PC-9 (cell line): Measurements from ENCODE around the gene NUDT22. TPM values are rescaled to one million over a fixed set of nuclear protein-coding genes. Genes with fewer than 3 reads are reported as not detected.

Experiments
- BruUV-seq: library from RNA; stranded (reverse); fragments of 400-500 nt; replicated peaks from 2 replicates; lab custom pipeline; 2021; lab: Mats Ljungman, UMichigan
- CTCF ChIA-PET: fragments of 300-600 bp; sonication (Branson Sonifier 250); formaldehyde crosslinking; loops from one replicate; lab custom pipeline; 2022; ENCODE audit warnings: antibody characterized with exemption; lab: Charles Lee
- POLR2A ChIA-PET: fragments of 300-600 bp; sonication (Branson Sonifier 250); formaldehyde crosslinking; loops from one replicate; lab custom pipeline; 2022; ENCODE audit warnings: antibody characterized with exemption; ENCODE audit not compliant: unreplicated experiment; lab: Charles Lee
- DNase-seq, 2 experiments: peaks; one replicate each; pipeline versions ENCODE4 v3.0.0 to v3.0.0-alpha.2; 2015 to 2022; ENCODE audit warnings: mixed read lengths in 1 of 2
- H2AFZ ChIP-seq: fragments of 200-600 bp; sonication (generic); 2 replicates; pipeline ENCODE4 v1.8.1; 2017; ENCODE audit warnings: antibody characterized with exemption
- H3F3A ChIP-seq: fragments of 200-600 bp; sonication (generic); 2 replicates; pipeline ENCODE4 v1.8.1; 2017; ENCODE audit warnings: antibody characterized with exemption, mild to moderate bottlenecking, low read depth; ENCODE audit not compliant: insufficient read depth
- H3K27ac ChIP-seq: fragments of 200-600 bp; sonication (generic); 2 replicates; pipeline ENCODE4 v1.6.1; 2016; ENCODE audit warnings: mixed run types
- H3K27me3 ChIP-seq: fragments of 200-600 bp; sonication (generic); 2 replicates; pipeline ENCODE4 v1.6.1; 2016; ENCODE audit warnings: low read depth, mixed run types; ENCODE audit not compliant: insufficient read depth
- H3K36me3 ChIP-seq: fragments of 200-600 bp; sonication (generic); 2 replicates; pipeline ENCODE4 v1.6.1; 2016; ENCODE audit warnings: low read depth, mixed run types
- H3K4me1 ChIP-seq: fragments of 200-600 bp; sonication (generic); replicated peaks from 2 replicates; pipeline ENCODE4 v1.6.1; 2016; ENCODE audit warnings: mixed run types; ENCODE audit not compliant: insufficient read depth
- H3K4me2 ChIP-seq: fragments of 200-600 bp; sonication (generic); 2 replicates; pipeline ENCODE4 v1.6.1; 2017; ENCODE audit warnings: mixed run types
- H3K4me3 ChIP-seq: fragments of 200-600 bp; sonication (generic); 2 replicates; pipeline ENCODE4 v1.6.1; 2016; ENCODE audit warnings: mixed run types
- H3K79me2 ChIP-seq: fragments of 200-600 bp; sonication (generic); 2 replicates; pipeline ENCODE4 v1.6.1; 2017; ENCODE audit warnings: low read depth, mixed run types
- H3K9me2 ChIP-seq: fragments of 200-600 bp; sonication (generic); 2 replicates; pipeline ENCODE4 v1.8.1; 2017; ENCODE audit warnings: mild to moderate bottlenecking; ENCODE audit not compliant: insufficient read depth
- H3K9me3 ChIP-seq: fragments of 200-600 bp; sonication (generic); 2 replicates; pipeline ENCODE4 v1.8.1; 2016; ENCODE audit warnings: low read depth; ENCODE audit not compliant: insufficient read depth
- H4K20me1 ChIP-seq: fragments of 200-600 bp; sonication (generic); 2 replicates; pipeline ENCODE4 v1.8.1; 2017; ENCODE audit not compliant: insufficient read depth
- CTCF ChIP-seq: fragments of 200-600 bp; sonication (generic); conservative IDR thresholded peaks from 2 replicates; pipeline ENCODE4 v1.6.1; 2017; ENCODE audit warnings: mixed run types, antibody characterized with exemption, mild to moderate bottlenecking, moderate library complexity
- EZH2 ChIP-seq: fragments of 200-600 bp; sonication (generic); IDR thresholded peaks from 2 replicates; pipeline ENCODE4 v1.8.0; 2017; ENCODE audit warnings: antibody characterized with exemption, low read depth
- intact Hi-C: fragments of 100-400 bp; cut with micrococcal nuclease; formaldehyde crosslinking; loops from one replicate; pipeline ENCODE4 v1.10.0; 2022; ENCODE audit not compliant: unreplicated experiment
- total RNA-seq: library from RNA; stranded (reverse); gene quantifications from 2 replicates; pipeline ENCODE4 v1.2.3, GENCODE V29; 2021

NUDT22 gene
- total RNA-seq, 1 experiment from 2014 or later = 87.4 TPM

DNA sequence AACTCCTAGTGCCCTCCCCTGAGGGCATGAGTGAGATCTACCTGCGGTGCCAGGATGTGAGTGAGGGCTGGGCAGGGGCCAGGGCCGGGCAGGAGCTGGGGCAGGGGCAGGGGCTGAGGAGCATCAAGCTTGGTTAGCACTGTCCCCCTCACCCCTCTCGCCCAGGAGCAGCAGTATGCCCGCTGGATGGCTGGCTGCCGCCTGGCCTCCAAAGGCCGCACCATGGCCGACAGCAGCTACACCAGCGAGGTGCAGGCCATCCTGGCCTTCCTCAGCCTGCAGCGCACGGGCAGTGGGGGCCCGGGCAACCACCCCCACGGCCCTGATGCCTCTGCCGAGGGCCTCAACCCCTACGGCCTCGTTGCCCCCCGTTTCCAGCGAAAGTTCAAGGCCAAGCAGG, 5.8 kb upstream of the NUDT22 start:
- intact Hi-C loops = no loop called here
- no peaks in the 10 kb centered on the region; the same call in 1 of the 2 replicates for H4K20me1 ChIP-seq
- CTCF ChIA-PET = no interaction called here

DNA sequence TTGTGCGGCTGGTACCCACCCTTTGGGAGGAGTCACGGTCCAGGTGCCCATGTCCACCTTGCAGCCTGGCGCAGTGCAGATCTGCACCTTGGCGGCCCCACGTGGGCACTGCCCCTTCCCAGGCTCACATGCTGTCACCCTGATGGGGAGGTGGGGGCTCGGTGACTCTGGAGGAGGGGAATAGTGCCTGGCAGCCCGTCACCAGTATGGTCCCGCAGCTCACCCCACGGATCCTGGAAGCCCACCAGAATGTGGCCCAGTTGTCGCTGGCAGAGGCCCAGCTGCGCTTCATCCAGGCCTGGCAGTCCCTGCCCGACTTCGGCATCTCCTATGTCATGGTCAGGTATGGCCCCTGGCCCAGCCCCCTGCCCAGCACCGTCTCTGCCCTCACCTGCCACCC, 5.3 kb upstream of the NUDT22 start:
- H2AFZ ChIP-seq = no peak overlapping the region
- H3K36me3 ChIP-seq = no peaks in the 10 kb centered on the region
- H3K4me3 ChIP-seq = no peak overlapping the region
- no peaks in the 10 kb centered on the region for H3K9me2 ChIP-seq
- H4K20me1 ChIP-seq = no peaks in the 10 kb centered on the region; the same call in 1 of the 2 replicates
- no peak for DNase-seq
- peaks cover 12% of the 10 kb centered on the region for H3K79me2 ChIP-seq
- intact Hi-C loops = no loop called here
- TF ChIP-seq EZH2 = no peak
- TF ChIP-seq CTCF = no peak
- ChIA-PET POLR2A (interaction anchor here (0.8 kb wide), 1 partner anchor 15 kb away, joined by 5 read pairs; no protein-coding TSS in a partner anchor), CTCF (no interaction called here)
- H3K9me3 ChIP-seq = no peaks in the 10 kb centered on the region
- peaks cover 8% of the 10 kb centered on the region for H3K4me1 ChIP-seq
- H3F3A ChIP-seq = peaks cover 26% of the 10 kb centered on the region
- no TSS peak for BruUV-seq
- H3K27ac ChIP-seq = no peak overlapping the region
- H3K27me3 ChIP-seq = no peaks in the 10 kb centered on the region
- no peak overlapping the region for H3K4me2 ChIP-seq

More for the DNA sequence above, 5.8 kb upstream of the NUDT22 start:
- BruUV-seq = no TSS peak
- POLR2A ChIA-PET = no interaction called here
- H3K4me1 ChIP-seq = peaks cover 6% of the 10 kb centered on the region
- H3K27ac ChIP-seq = no peak overlapping the region
- H3K79me2 ChIP-seq = peaks cover 7% of the 10 kb centered on the region
- H3K27me3 ChIP-seq = no peaks in the 10 kb centered on the region
- no peak for DNase-seq
- no peaks in the 10 kb centered on the region for H3K9me2 ChIP-seq
- peaks cover 30% of the 10 kb centered on the region for H3F3A ChIP-seq
- H2AFZ ChIP-seq = no peak overlapping the region
- TF ChIP-seq CTCF (no peak), EZH2 (no peak)
- H3K4me3 ChIP-seq = no peak overlapping the region
- H3K36me3 ChIP-seq = no peaks in the 10 kb centered on the region
- no peaks in the 10 kb centered on the region for H3K9me3 ChIP-seq
- no peak overlapping the region for H3K4me2 ChIP-seq

GRCh38 chr11:64222651-64223000, 3.4 kb upstream of the NUDT22 start:
- intact Hi-C loops = no loop called here
- Histone ChIP-seq H4K20me1 (peaks cover 3% of the 10 kb centered on the region), H3K36me3 (no peaks in the 10 kb centered on the region), H3K9me3 (no peaks in the 10 kb centered on the region), H3K9me2 (no peaks in the 10 kb centered on the region), H3K27ac (no peak overlapping the region), H3K27me3 (no peaks in the 10 kb centered on the region), H3K4me3 (no peak overlapping the region), H3F3A (peaks cover 19% of the 10 kb centered on the region), H2AFZ (no peak overlapping the region), H3K4me2 (no peak overlapping the region), H3K4me1 (peaks cover 15% of the 10 kb centered on the region), H3K79me2 (peaks cover 27% of the 10 kb centered on the region)
- CTCF ChIA-PET = interaction anchor here (0.6 kb wide), 1 partner anchor 277 kb away, joined by 6 read pairs; no protein-coding TSS in a partner anchor
- POLR2A ChIA-PET = no interaction called here
- no peak for TF ChIP-seq CTCF
- no peak for TF ChIP-seq EZH2
- no TSS peak for BruUV-seq
- DNase-seq = no peak
